CD14-positive monocyte (primary cell): ENCODE data around the gene LTBP1. TPM values are rescaled to one million over a fixed set of nuclear protein-coding genes. Genes with fewer than 3 reads are reported as not detected.

ENCODE experiments used
- DNase-seq, 3 donors: peaks; one replicate each; pipeline ENCODE4 v3.0.0-alpha.2; 2011 to 2022
- H2AFZ ChIP-seq: 2 replicates; pipeline ENCODE4 v1.6.0; 2012; ENCODE audit warnings: mild to moderate bottlenecking, low read depth, low read length, inconsistent platforms; ENCODE audit not compliant: insufficient read depth, poor library complexity, severe bottlenecking
- H3K27ac ChIP-seq, 2 donors: 1 replicate in 1 of 2; 2 replicates in 1 of 2; pipeline ENCODE4 v1.5.1; 2012 to 2013; ENCODE audit warnings: low read length in 2 of 2, control low read depth in 1 of 2, inconsistent platforms in 1 of 2, low read depth in 1 of 2, mild to moderate bottlenecking in 1 of 2
- H3K27me3 ChIP-seq, 2 donors: one replicate each; pipeline versions ENCODE4 v1.6.0 to v1.6.1; 2011 to 2013; ENCODE audit warnings: low read length in 2 of 2; ENCODE audit not compliant: control insufficient read depth in 2 of 2, insufficient read depth in 2 of 2
- H3K36me3 ChIP-seq, 2 donors: replicated peaks in 1 of 2; 1 replicate in 1 of 2; 2 replicates in 1 of 2; pipeline versions ENCODE4 v1.5.1 to v1.6.1; 2012 to 2013; ENCODE audit warnings: low read length in 2 of 2, control low read depth in 1 of 2, inconsistent platforms in 1 of 2, mild to moderate bottlenecking in 1 of 2; ENCODE audit not compliant: insufficient read depth in 2 of 2, control insufficient read depth in 1 of 2
- H3K4me1 ChIP-seq, 2 donors: 1 replicate in 1 of 2; 2 replicates in 1 of 2; pipeline versions ENCODE4 v1.5.1 to v1.6.1; 2012 to 2013; ENCODE audit warnings: low read length in 2 of 2, control low read depth in 1 of 2, inconsistent platforms in 1 of 2, mild to moderate bottlenecking in 1 of 2, moderate library complexity in 1 of 2; ENCODE audit not compliant: insufficient read depth in 2 of 2, control insufficient read depth in 1 of 2
- H3K4me2 ChIP-seq: replicated peaks from 2 replicates; pipeline ENCODE3; 2012; ENCODE audit warnings: low read length, moderate library complexity, mild to moderate bottlenecking; ENCODE audit not compliant: poor library complexity, severe bottlenecking; ENCODE audit errors: extremely low read depth
- H3K4me3 ChIP-seq, 3 experiments: fragments of 200-600 bp in 1 of 3; sonication (generic) in 1 of 3; replicated peaks in 1 of 3; 1 replicate in 2 of 3; 2 replicates in 1 of 3; pipeline ENCODE4 v1.5.1; 2011 to 2013; ENCODE audit warnings: low read length in 3 of 3, mild to moderate bottlenecking in 3 of 3, control low read depth in 2 of 3, low read depth in 2 of 3, inconsistent platforms in 1 of 3, moderate library complexity in 1 of 3
- H3K79me2 ChIP-seq: 2 replicates; pipeline ENCODE4 v1.6.0; 2012; ENCODE audit warnings: mild to moderate bottlenecking, control low read depth, inconsistent platforms, low read length, moderate library complexity; ENCODE audit not compliant: insufficient read depth
- H3K9ac ChIP-seq: 2 replicates; pipeline ENCODE4 v1.6.0; 2017; ENCODE audit warnings: low read length, mild to moderate bottlenecking; ENCODE audit not compliant: insufficient read depth, poor library complexity, severe bottlenecking
- H3K9me3 ChIP-seq, 2 donors: replicated peaks in 1 of 2; 1 replicate in 1 of 2; 2 replicates in 1 of 2; pipeline versions ENCODE4 v1.5.1 to v1.6.1; 2012 to 2013; ENCODE audit warnings: low read length in 2 of 2, control low read depth in 1 of 2; ENCODE audit not compliant: control insufficient read depth in 1 of 2, insufficient read depth in 1 of 2
- H4K20me1 ChIP-seq: 2 replicates; pipeline ENCODE4 v1.6.0; 2012; ENCODE audit warnings: mild to moderate bottlenecking, low read length, control low read depth, moderate library complexity; ENCODE audit not compliant: insufficient read depth
- H3K27ac Mint-ChIP-seq, 7 donors: one replicate each; pipeline ENCODE4 v1.8.0; 2020; ENCODE audit warnings: mild to moderate bottlenecking in 7 of 7, mixed read lengths in 7 of 7, moderate library complexity in 6 of 7, inconsistent platforms in 2 of 7
- H3K27me3 Mint-ChIP-seq, 3 donors: one replicate each; pipeline ENCODE4 v1.8.0; 2021 to 2022; ENCODE audit warnings: low read depth in 3 of 3, mild to moderate bottlenecking in 3 of 3, mixed read lengths in 3 of 3, moderate library complexity in 3 of 3, inconsistent platforms in 1 of 3
- H3K36me3 Mint-ChIP-seq, 2 donors: one replicate each; pipeline ENCODE4 v1.8.0; 2020; ENCODE audit warnings: mixed read lengths in 2 of 2, inconsistent platforms in 1 of 2, mild to moderate bottlenecking in 1 of 2
- H3K4me1 Mint-ChIP-seq: one replicate; pipeline ENCODE4 v1.8.0; 2020; ENCODE audit warnings: mild to moderate bottlenecking, mixed read lengths
- H3K4me3 Mint-ChIP-seq, 2 donors: one replicate each; pipeline ENCODE4 v1.8.0; 2020; ENCODE audit warnings: mild to moderate bottlenecking in 2 of 2, mixed read lengths in 2 of 2, moderate library complexity in 1 of 2
- H3K9me3 Mint-ChIP-seq, 7 donors: one replicate each; pipeline ENCODE4 v1.8.0; 2020 to 2022; ENCODE audit warnings: mixed read lengths in 7 of 7, mild to moderate bottlenecking in 6 of 7, moderate library complexity in 6 of 7, inconsistent platforms in 2 of 7
- WGBS: methylation state at CpG from one replicate; pipeline ENCODE4 v1.1.5; 2013; ENCODE audit warnings: missing lambda C conversion rate; ENCODE audit not compliant: insufficient coverage; 5-methylcytosine and 5-hydroxymethylcytosine counted together
- intact Hi-C, 2 donors: fragments of 100-400 bp; cut with micrococcal nuclease; formaldehyde crosslinking; loops; one replicate each; pipeline versions ENCODE4 v1.15.0 to v1.15.1; 2023
- polyA plus RNA-seq, 3 donors: library from polyadenylated mRNA; depleted of rRNA in 1 of 3; unstranded in 2 of 3; stranded (reverse) in 1 of 3; fragments of 300-500 nt in 2 of 3; fragments of >200 nt in 1 of 3; fragmentation: Illumina TruSeq in 2 of 3; gene quantifications; 1 replicate in 2 of 3; 2 replicates in 1 of 3; pipeline ENCODE4 v1.2.3, GENCODE V29; 2012 to 2021
- TF ChIP-seq, protein P1 (sequence below): fragments of 200-600 bp; IDR thresholded peaks from one replicate; pipeline ENCODE4 v1.8.0; 2022; ENCODE audit warnings: antibody characterized with exemption, mild to moderate bottlenecking

LTBP1 gene
- polyA plus RNA-seq, 3 donors: 0.18 to 0.24 TPM; not detected in 1

DNA sequence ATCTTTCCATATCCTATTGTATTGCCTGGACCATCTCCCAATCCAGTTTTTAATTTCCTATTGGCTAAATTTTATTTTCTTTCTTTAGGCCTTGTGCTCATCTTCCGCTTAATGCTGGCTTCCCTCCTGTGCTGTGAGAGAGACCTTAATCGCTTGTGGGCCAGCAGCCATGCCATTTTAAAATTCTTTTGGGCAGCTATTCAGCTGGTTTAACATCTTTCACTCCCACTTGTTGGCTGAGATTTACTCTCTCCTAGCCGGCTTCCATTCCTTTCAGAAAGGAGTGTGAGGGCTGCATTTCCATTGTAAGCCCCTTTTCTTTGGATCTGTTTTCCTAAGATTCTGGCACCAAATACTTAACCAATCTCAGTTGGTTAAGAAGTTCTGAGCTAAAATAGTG is 388.8 kb downstream of the LTBP1 start:
- intact Hi-C loops: no loop called here

GRCh38 chr2:33336036-33336625 is 389.4 kb downstream of the LTBP1 start:
- peak overlapping the region; percentile 66 to 85 for H3K4me3 Mint-ChIP-seq
- H3K9ac ChIP-seq: peak overlapping the region; percentile 20
- H3K27me3 Mint-ChIP-seq: peaks cover 0 to 8% (median 7%) of the 10 kb centered on the region in 3 donors
- peak; percentile 43 to 58 (median 52) for DNase-seq
- H4K20me1 ChIP-seq: no peaks in the 10 kb centered on the region
- no peaks in the 10 kb centered on the region for H3K79me2 ChIP-seq
- TF ChIP-seq, protein P1, sequence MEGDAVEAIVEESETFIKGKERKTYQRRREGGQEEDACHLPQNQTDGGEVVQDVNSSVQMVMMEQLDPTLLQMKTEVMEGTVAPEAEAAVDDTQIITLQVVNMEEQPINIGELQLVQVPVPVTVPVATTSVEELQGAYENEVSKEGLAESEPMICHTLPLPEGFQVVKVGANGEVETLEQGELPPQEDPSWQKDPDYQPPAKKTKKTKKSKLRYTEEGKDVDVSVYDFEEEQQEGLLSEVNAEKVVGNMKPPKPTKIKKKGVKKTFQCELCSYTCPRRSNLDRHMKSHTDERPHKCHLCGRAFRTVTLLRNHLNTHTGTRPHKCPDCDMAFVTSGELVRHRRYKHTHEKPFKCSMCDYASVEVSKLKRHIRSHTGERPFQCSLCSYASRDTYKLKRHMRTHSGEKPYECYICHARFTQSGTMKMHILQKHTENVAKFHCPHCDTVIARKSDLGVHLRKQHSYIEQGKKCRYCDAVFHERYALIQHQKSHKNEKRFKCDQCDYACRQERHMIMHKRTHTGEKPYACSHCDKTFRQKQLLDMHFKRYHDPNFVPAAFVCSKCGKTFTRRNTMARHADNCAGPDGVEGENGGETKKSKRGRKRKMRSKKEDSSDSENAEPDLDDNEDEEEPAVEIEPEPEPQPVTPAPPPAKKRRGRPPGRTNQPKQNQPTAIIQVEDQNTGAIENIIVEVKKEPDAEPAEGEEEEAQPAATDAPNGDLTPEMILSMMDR: no peak
- 60% methylated on average over 1 of the region's 4 CpGs for WGBS
- no peaks in the 10 kb centered on the region for H3K27me3 ChIP-seq
- H3K27ac ChIP-seq: peak overlapping the region; percentile 2 to 75
- peak overlapping the region; percentile 68 for H3K4me2 ChIP-seq
- H3K36me3 Mint-ChIP-seq: no peaks in the 10 kb centered on the region
- peaks cover 14% of the 10 kb centered on the region for H3K4me1 Mint-ChIP-seq
- H2AFZ ChIP-seq: peak overlapping the region; percentile 57
- intact Hi-C loops: no loop called here
- H3K27ac Mint-ChIP-seq: peak overlapping the region; percentile 69 to 83 (median 78)
- peak overlapping the region in 2 of 3 experiments; percentile 45 to 69 for H3K4me3 ChIP-seq
- H3K4me1 ChIP-seq: peaks cover 12 to 15% of the 10 kb centered on the region in 2 donors
- H3K9me3 Mint-ChIP-seq: peaks cover 0 to 15% (median 2%) of the 10 kb centered on the region in 7 donors
- H3K36me3 ChIP-seq: no peaks in the 10 kb centered on the region
- H3K9me3 ChIP-seq: no peaks in the 10 kb centered on the region

More for the DNA sequence above, 388.8 kb downstream of the LTBP1 start:
- no peak for DNase-seq
- Histone ChIP-seq H3K4me3 (no peak overlapping the region), H3K79me2 (no peaks in the 10 kb centered on the region), H3K4me2 (no peak overlapping the region), H3K27ac (no peak overlapping the region), H3K9me3 (no peaks in the 10 kb centered on the region), H2AFZ (peak overlapping the region; percentile 57), H3K4me1 (peaks cover 12 to 15% of the 10 kb centered on the region in 2 donors), H3K27me3 (no peaks in the 10 kb centered on the region), H3K36me3 (no peaks in the 10 kb centered on the region), H4K20me1 (no peaks in the 10 kb centered on the region), H3K9ac (no peak overlapping the region)
- Mint-ChIP-seq H3K36me3 (no peaks in the 10 kb centered on the region), H3K4me1 (peaks cover 14% of the 10 kb centered on the region), H3K27ac (no peak overlapping the region), H3K27me3 (peaks cover 0 to 7% (median 6%) of the 10 kb centered on the region in 3 donors), H3K9me3 (peaks cover 0 to 15% (median 2%) of the 10 kb centered on the region in 7 donors), H3K4me3 (no peak overlapping the region)
- TF ChIP-seq, protein P1: no peak
- WGBS: no CpG with 5 or more reads among the region's 3 CpGs
